NOMO-1 treated with DMSO at 0.1 percent for 48 hours (cell line): Measurements from ENCODE around the gene RGPD6.
"Not testable (repeated sequence)": the region's sequence is repeated elsewhere in the genome, so short reads cannot be mapped to it uniquely, and the experiment has no call there.

Source experiments
- DNase-seq: peaks from one replicate; lab custom pipeline; 2025; ENCODE audit not compliant: unreplicated experiment; lab: John Stamatoyannopoulos, UW

RGPD6 gene

GRCh38 chr2:110481200-110481599, 95.8 kb downstream of the RGPD6 start:
- not testable (repeated sequence) for DNase-seq

GRCh38 chr2:110480084-110480483, 96.9 kb downstream of the RGPD6 start:
- not testable (repeated sequence) for DNase-seq

GRCh38 chr2:110477370-110477769, 99.7 kb downstream of the RGPD6 start:
- not testable (repeated sequence) for DNase-seq

- DNase-seq = not testable (repeated sequence)
Measured at GRCh38 chr2:110476952-110477351, 100.1 kb downstream of the RGPD6 start.

GRCh38 chr2:110475627-110476359, 101.2 kb downstream of the RGPD6 start:
- DNase-seq = not testable (repeated sequence)

- DNase-seq = not testable (repeated sequence)
Measured at GRCh38 chr2:110474898-110475297, 102.1 kb downstream of the RGPD6 start.

GRCh38 chr2:110473059-110473358, 104.0 kb downstream of the RGPD6 start:
- DNase-seq = not testable (repeated sequence)

GRCh38 chr2:110472171-110473058, 104.6 kb downstream of the RGPD6 start, which contains the start of gene LIMS4:
TSS of gene LIMS4 (minus strand) at chr2:110472816. CDS start at chr2:110472778, 38 bp downstream.
- not testable (repeated sequence) for DNase-seq

GRCh38 chr2:110468921-110469320, 108.1 kb downstream of the RGPD6 start:
- not testable (repeated sequence) for DNase-seq

GRCh38 chr2:110465312-110465711, 111.7 kb downstream of the RGPD6 start:
- not testable (repeated sequence) for DNase-seq
